ENCODE data around the gene DNM2. TPM values are rescaled to one million over a fixed set of nuclear protein-coding genes. Genes with fewer than 3 reads are reported as not detected.
"Not testable (repeated sequence)": the region's sequence is repeated elsewhere in the genome, so short reads cannot be mapped to it uniquely, and the experiment has no call there.

The DNM2 gene
- total RNA-seq, 1 experiment from 2014 or later, result 131 TPM

- Mint-ChIP-seq H3K9me3 (peaks cover 11% of the 10 kb centered on the region), H3K36me3 (peaks cover 8% of the 10 kb centered on the region), H3K27ac (0 out of 2 replicates have a peak overlapping the region, but pooled peaks have one; percentile 19), H3K4me3 (no peak overlapping the region), H3K27me3 (ENCODE audit: low read depth) (no peaks in the 10 kb centered on the region), H3K4me1 (peaks cover 13% of the 10 kb centered on the region)
- ChIA-PET CTCF (interaction anchor here (0.5 to 1.3 kb wide), 2 partner anchors 27 to 100 kb away, joined by 3 to 7 read pairs; partner anchors contain the start of gene DNM2), POLR2A (no interaction called here)
- TF ChIP-seq MYBL2 (CRISPR knock-in tag; IDR thresholded peaks at IDR 0.05), result no peak
- no peak for TF ChIP-seq ERG (CRISPR knock-in tag; IDR thresholded peaks at IDR 0.05)
- no peak for TF ChIP-seq PRDM15 (CRISPR knock-in tag; IDR thresholded peaks at IDR 0.05)
- no peak for TF ChIP-seq MAX (CRISPR knock-in tag; IDR thresholded peaks at IDR 0.05)
- no peak for TF ChIP-seq ZNF219 (CRISPR knock-in tag; IDR thresholded peaks at IDR 0.05; ENCODE audit: borderline replicate concordance)
- no peak for TF ChIP-seq RORB (CRISPR knock-in tag; IDR thresholded peaks at IDR 0.05)
- no peak for TF ChIP-seq ZNF232 (CRISPR knock-in tag; IDR thresholded peaks at IDR 0.05)
- no peak for TF ChIP-seq GRHL2 (CRISPR knock-in tag; IDR thresholded peaks at IDR 0.05; ENCODE audit: insufficient replicate concordance, severe bottlenecking)
- TF ChIP-seq SMAD4 (CRISPR knock-in tag; IDR thresholded peaks at IDR 0.05), result no peak
- no peak for TF ChIP-seq ATF3 (CRISPR knock-in tag; conservative IDR thresholded peaks at IDR 0.05)
- TF ChIP-seq ZNF396 (CRISPR knock-in tag; IDR thresholded peaks at IDR 0.05; ENCODE audit: borderline replicate concordance), result no peak
- TF ChIP-seq MXD4 (CRISPR knock-in tag; IDR thresholded peaks at IDR 0.05; ENCODE audit: borderline replicate concordance), result no peak
- no peak for TF ChIP-seq ZNF512 (CRISPR knock-in tag; IDR thresholded peaks at IDR 0.05; ENCODE audit: borderline replicate concordance)
- TF ChIP-seq CDX4 (CRISPR knock-in tag; IDR thresholded peaks at IDR 0.05; ENCODE audit: borderline replicate concordance), result no peak
- TF ChIP-seq JAZF1 (CRISPR knock-in tag; IDR thresholded peaks at IDR 0.05), result no peak
- no peak for TF ChIP-seq TCF7 (CRISPR knock-in tag; IDR thresholded peaks at IDR 0.05; ENCODE audit: low read depth)
- no peak for TF ChIP-seq USF2 (CRISPR knock-in tag; IDR thresholded peaks at IDR 0.05)
- no peak for DNase-seq (ENCODE audit: low spot score)
- ATAC-seq, result no peak
Observed at GRCh38 chr19:10744801-10745293, 27.0 kb downstream of the DNM2 start.

- ATAC-seq; H3K36me3 Mint-ChIP-seq; H3K27me3 Mint-ChIP-seq (ENCODE audit: low read depth); DNase-seq (ENCODE audit: low spot score); H3K4me3 Mint-ChIP-seq; H3K27ac Mint-ChIP-seq; POLR2A ChIA-PET; H3K9me3 Mint-ChIP-seq: not testable (repeated sequence)
- H3K4me1 Mint-ChIP-seq, result peaks cover 18% of the 10 kb centered on the region
- CTCF ChIA-PET, result interaction anchor here (1.6 kb wide), 1 partner anchor 118 kb away, joined by 4 read pairs; no protein-coding TSS in a partner anchor
Observed at GRCh38 chr19:10746437-10746836, 28.6 kb downstream of the DNM2 start.

Measured in WTC11 (cell line).